BE2C (cell line): ENCODE results near the gene NDUFS1.
"Not testable (repeated sequence)": the region's sequence is repeated elsewhere in the genome, so short reads cannot be mapped to it uniquely, and the experiment has no call there.

Experiments
- DNase-seq: peaks from one replicate; pipeline ENCODE4 v3.0.0-alpha.2; 2020
- H3K27me3 ChIP-seq: fragments of 250-450 bp; sonication (Bioruptor Pico); 2 replicates; pipeline ENCODE4 v1.5.1; 2020; ENCODE audit warnings: mild to moderate bottlenecking
- H3K36me3 ChIP-seq: fragments of 250-450 bp; sonication (Bioruptor Pico); 2 replicates; pipeline ENCODE4 v1.5.1; 2020; ENCODE audit warnings: mild to moderate bottlenecking
- H3K4me1 ChIP-seq: fragments of 250-450 bp; sonication (Bioruptor Pico); 2 replicates; pipeline ENCODE4 v1.5.1; 2020
- H3K4me3 ChIP-seq: 2 replicates; pipeline ENCODE4 v1.5.1; 2011; ENCODE audit warnings: low read depth, low read length
- H3K9me3 ChIP-seq: fragments of 250-450 bp; sonication (Bioruptor Pico); 2 replicates; pipeline ENCODE4 v1.5.1; 2020
- TF ChIP-seq, protein P1 (sequence below): IDR thresholded peaks from 2 replicates; pipeline ENCODE4 v1.5.1; 2012; ENCODE audit warnings: mild to moderate bottlenecking, low read depth, low read length

The NDUFS1 gene

DNA sequence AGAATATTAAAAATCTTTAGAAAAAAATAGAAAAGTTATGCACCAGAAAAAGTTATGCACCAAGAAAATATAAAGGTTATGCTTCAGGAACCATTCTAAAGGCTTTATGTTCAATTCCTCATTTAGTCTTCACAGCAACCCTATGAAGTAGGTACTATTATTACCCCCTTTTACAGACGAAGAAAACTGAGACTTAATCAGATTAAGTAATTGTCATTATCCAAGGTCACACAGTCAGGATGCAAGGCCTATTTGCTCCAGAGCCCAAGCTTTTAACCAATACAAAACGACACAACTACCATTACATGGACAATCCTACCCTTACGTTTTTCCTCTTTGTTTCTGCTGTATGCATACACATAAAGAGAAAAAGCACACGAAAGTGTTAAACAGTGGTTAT, 78.3 kb downstream of the NDUFS1 start:
- no peak for DNase-seq
- TF ChIP-seq, protein P1, sequence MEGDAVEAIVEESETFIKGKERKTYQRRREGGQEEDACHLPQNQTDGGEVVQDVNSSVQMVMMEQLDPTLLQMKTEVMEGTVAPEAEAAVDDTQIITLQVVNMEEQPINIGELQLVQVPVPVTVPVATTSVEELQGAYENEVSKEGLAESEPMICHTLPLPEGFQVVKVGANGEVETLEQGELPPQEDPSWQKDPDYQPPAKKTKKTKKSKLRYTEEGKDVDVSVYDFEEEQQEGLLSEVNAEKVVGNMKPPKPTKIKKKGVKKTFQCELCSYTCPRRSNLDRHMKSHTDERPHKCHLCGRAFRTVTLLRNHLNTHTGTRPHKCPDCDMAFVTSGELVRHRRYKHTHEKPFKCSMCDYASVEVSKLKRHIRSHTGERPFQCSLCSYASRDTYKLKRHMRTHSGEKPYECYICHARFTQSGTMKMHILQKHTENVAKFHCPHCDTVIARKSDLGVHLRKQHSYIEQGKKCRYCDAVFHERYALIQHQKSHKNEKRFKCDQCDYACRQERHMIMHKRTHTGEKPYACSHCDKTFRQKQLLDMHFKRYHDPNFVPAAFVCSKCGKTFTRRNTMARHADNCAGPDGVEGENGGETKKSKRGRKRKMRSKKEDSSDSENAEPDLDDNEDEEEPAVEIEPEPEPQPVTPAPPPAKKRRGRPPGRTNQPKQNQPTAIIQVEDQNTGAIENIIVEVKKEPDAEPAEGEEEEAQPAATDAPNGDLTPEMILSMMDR, result no peak
- Histone ChIP-seq H3K36me3 (no peaks in the 10 kb centered on the region; the same call in 1 of the 2 replicates), H3K4me1 (peaks cover 3% of the 10 kb centered on the region), H3K27me3 (no peaks in the 10 kb centered on the region), H3K4me3 (no peak overlapping the region), H3K9me3 (no peaks in the 10 kb centered on the region)

DNA sequence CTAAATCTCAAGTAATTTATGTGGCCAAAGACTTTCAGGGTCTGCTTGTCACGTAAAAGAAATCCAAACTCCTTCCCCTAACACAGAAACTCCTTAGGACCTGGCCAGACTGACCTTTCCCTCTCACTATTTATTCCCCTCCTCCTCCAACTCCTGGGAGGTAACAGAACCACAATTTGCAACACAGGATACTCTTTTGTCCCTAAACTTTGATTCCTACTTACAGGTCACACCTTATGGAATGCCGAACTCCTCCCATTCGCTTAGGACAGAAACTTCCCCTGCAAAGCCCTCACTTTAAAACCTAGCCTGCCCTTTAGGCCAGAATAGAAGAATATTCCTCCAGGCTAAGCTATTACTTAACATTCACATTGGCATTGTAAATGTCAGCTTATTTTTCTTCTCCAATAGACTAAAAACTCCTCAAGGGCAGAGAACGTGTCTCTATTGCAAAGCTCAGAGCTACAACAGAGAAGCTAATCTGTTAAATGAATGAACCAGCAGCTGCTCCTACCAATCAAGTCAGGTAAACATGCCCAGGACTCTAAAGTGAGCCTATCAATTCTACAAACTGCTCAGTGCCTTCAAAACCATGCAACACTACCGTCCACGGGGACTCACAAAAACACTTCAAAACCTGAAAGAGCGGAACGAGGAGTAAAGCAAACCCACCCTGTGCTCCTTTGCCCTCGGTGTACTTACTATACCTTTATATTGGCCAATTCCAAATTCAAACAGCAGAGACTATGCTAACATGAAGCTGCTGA, 79.4 kb downstream of the NDUFS1 start:
- peaks cover 3% of the 10 kb centered on the region for H3K4me1 ChIP-seq
- H3K27me3 ChIP-seq, result no peaks in the 10 kb centered on the region
- no peak for DNase-seq
- TF ChIP-seq, protein P1, result no peak
- H3K36me3 ChIP-seq, result no peaks in the 10 kb centered on the region; the same call in 1 of the 2 replicates
- no peak overlapping the region for H3K4me3 ChIP-seq
- H3K9me3 ChIP-seq, result no peaks in the 10 kb centered on the region

DNA sequence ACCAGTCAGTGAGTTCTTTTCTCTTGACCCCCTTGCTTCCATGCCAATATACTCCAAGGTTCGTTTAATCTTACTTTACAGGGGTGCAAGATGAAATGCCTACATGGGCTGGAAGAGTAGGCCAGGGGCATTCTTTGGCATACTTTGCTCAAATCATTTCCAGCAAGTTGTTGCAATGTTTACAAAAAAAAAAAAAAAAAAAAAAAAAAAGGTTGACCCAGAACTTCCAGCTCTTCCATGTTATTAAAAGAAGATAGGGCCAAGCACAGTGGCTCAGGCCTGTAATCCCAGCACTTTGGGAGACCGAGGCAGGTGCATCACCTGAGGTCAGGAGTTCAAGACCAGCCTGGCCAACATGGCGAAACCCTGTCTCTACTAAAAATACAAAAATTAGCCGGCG, 81.4 kb downstream of the NDUFS1 start:
- H3K36me3 ChIP-seq, H3K9me3 ChIP-seq, H3K4me3 ChIP-seq: not testable (repeated sequence)

DNA sequence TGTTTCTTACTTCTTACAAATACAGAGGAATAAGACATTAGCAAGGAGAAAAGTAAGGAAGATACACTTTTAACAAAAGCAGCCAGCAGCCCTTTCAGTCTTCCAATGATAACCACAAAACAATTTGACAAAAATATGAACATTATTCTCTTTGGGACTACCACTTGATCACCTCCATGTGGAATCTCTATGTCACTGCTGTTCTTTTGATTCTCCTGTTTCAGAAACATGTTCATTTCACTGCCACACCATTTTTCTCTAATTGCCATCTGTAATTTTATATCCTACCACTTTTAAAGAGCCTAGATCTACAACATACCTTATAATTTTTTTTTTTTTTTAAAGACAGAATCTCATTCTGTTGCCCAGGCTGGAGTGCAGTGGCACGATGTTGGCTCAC, 84.1 kb downstream of the NDUFS1 start:
- TF ChIP-seq, protein P1, result no peak

More for the DNA sequence above, 81.4 kb downstream of the NDUFS1 start:
- DNase-seq, H3K4me1 ChIP-seq, H3K27me3 ChIP-seq: not testable (repeated sequence)

DNA sequence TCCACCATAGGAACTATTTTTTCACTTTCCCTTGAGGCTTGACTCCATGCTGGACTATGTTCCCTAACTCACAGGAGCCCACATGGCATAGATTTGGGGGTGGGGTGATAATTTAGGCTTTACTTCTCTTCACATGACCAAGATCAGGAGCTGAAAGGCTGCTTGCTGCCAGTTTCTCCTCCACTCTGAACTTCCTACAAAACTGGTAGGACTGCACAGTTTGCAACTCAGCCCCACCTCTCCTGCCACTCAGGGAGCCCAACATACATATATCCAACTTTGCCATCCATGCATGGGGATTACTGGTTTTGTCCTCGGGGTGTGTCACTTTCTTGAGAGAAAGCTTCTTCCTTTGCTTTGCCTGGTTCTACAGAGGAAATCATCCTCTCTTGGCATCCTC, 87.4 kb downstream of the NDUFS1 start:
- DNase-seq, result no peak
- Histone ChIP-seq H3K27me3 (no peaks in the 10 kb centered on the region), H3K4me1 (peaks cover 3% of the 10 kb centered on the region; the same call in 1 of the 2 replicates), H3K36me3 (0 out of 2 replicates have a peak, but pooled peaks cover 2% of the 10 kb centered on the region), H3K9me3 (no peaks in the 10 kb centered on the region), H3K4me3 (no peak overlapping the region)
- TF ChIP-seq, protein P1, result no peak

More for the DNA sequence above, 84.1 kb downstream of the NDUFS1 start:
- H3K4me3 ChIP-seq, result no peak overlapping the region
- H3K9me3 ChIP-seq, result no peaks in the 10 kb centered on the region
- peaks cover 3% of the 10 kb centered on the region; the same call in 1 of the 2 replicates for H3K4me1 ChIP-seq
- peaks cover 2% of the 10 kb centered on the region; the same call in 1 of the 2 replicates for H3K36me3 ChIP-seq
- H3K27me3 ChIP-seq, result no peaks in the 10 kb centered on the region
- DNase-seq, result no peak

DNA sequence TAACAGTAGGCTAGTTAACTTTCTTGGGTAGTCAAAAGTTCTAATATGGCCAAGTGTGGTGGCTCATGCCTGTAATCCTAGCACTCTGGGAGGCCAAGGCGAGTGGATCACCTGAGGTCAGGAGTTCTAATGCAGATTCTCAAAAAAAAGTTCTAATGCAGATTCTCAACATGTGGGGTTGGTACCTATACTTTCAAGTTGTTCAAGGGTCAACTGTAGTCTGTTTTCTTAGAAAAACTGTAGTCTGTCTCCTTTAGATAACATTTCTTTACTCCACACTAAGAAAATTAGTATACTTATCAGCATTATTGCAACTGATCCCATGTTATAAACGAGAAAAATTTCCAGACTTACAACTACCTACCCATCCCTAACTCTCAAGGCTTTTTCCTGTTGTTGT, 89.8 kb downstream of the NDUFS1 start:
- Histone ChIP-seq H3K27me3 (no peaks in the 10 kb centered on the region), H3K4me1 (no peaks in the 10 kb centered on the region), H3K4me3 (no peak overlapping the region), H3K36me3 (0 out of 2 replicates have a peak, but pooled peaks cover 2% of the 10 kb centered on the region), H3K9me3 (no peaks in the 10 kb centered on the region)
- TF ChIP-seq, protein P1, result no peak
- no peak for DNase-seq
